H1 (cell line): ENCODE measurements around the gene HMCN1.

Experiments used
- CHD2 ChIP-seq: IDR thresholded peaks from 2 replicates; pipeline ENCODE4 v1.6.1; 2012; ENCODE audit warnings: low read length, improper control_type of control experiment
- CREB1 ChIP-seq: IDR thresholded peaks from 2 replicates; pipeline ENCODE4 v1.6.1; 2012; ENCODE audit warnings: inconsistent platforms
- CTCF ChIP-seq, 3 experiments: IDR thresholded peaks; 1 replicate in 2 of 3; 2 replicates in 1 of 3; pipeline versions ENCODE4 v1.5.1 to v1.6.1; 2011; ENCODE audit warnings: low read length in 3 of 3, mild to moderate bottlenecking in 3 of 3, inconsistent platforms in 2 of 3, low read depth in 1 of 3, moderate library complexity in 1 of 3; ENCODE audit not compliant: insufficient read depth in 1 of 3; ENCODE audit errors: control extremely low read depth in 1 of 3
- EP300 ChIP-seq, 2 experiments: IDR thresholded peaks; 1 replicate in 1 of 2; 2 replicates in 1 of 2; pipeline ENCODE4 v1.6.1; 2011 to 2012; ENCODE audit warnings: low read depth in 2 of 2, low read length in 2 of 2, mild to moderate bottlenecking in 2 of 2, borderline replicate concordance in 1 of 2, inconsistent platforms in 1 of 2, moderate library complexity in 1 of 2
- EZH2 ChIP-seq: fragments of 200-600 bp; sonication (generic); IDR thresholded peaks from 2 replicates; pipeline ENCODE4 v1.7.1; 2012; ENCODE audit warnings: low read depth, mild to moderate bottlenecking, moderate library complexity, low read length, inconsistent platforms; ENCODE audit not compliant: severe bottlenecking
- GTF2F1 ChIP-seq: IDR thresholded peaks from 2 replicates; pipeline ENCODE4 v1.6.1; 2012; ENCODE audit warnings: low read depth, low read length, improper control_type of control experiment, borderline replicate concordance
- HDAC6 ChIP-seq: IDR thresholded peaks from one replicate; pipeline ENCODE4 v1.7.1; 2012; ENCODE audit warnings: low read depth, mild to moderate bottlenecking, inconsistent platforms, low read length, moderate library complexity
- POLR2A ChIP-seq, 2 experiments: IDR thresholded peaks; 1 replicate in 1 of 2; 2 replicates in 1 of 2; pipeline ENCODE4 v1.6.1; 2011; ENCODE audit warnings: low read depth in 2 of 2, low read length in 2 of 2, mild to moderate bottlenecking in 2 of 2; ENCODE audit errors: control extremely low read depth in 1 of 2
- RXRA ChIP-seq: IDR thresholded peaks from 2 replicates; pipeline ENCODE4 v1.6.1; 2011; ENCODE audit warnings: low read depth, mild to moderate bottlenecking, low read length, moderate library complexity; ENCODE audit not compliant: insufficient read depth
- SP2 ChIP-seq: IDR thresholded peaks from 2 replicates; pipeline ENCODE4 v1.6.1; 2012; ENCODE audit warnings: mild to moderate bottlenecking, low read length, inconsistent platforms
- SP4 ChIP-seq: IDR thresholded peaks from 2 replicates; pipeline ENCODE4 v1.6.1; 2012; ENCODE audit warnings: low read length, inconsistent platforms
- YY1 ChIP-seq: IDR thresholded peaks from 2 replicates; pipeline ENCODE4 v1.6.1; 2011; ENCODE audit warnings: low read depth, mild to moderate bottlenecking, low read length

- no peak for TF ChIP-seq GTF2F1
- TF ChIP-seq CTCF (IDR thresholded peaks at IDR 0.05; ENCODE audit: control extremely low read depth in 1 of 3, insufficient read depth in 1 of 3, low read depth in 1 of 3, low read length in 3 of 3), result no peak
- no peak for TF ChIP-seq EP300 (IDR thresholded peaks at IDR 0.05; ENCODE audit: borderline replicate concordance in 1 of 2, low read depth in 2 of 2, low read length in 2 of 2)
- no peak for TF ChIP-seq HDAC6
- TF ChIP-seq YY1, result no peak
- no peak for TF ChIP-seq SP4
- TF ChIP-seq RXRA, result no peak
- TF ChIP-seq EZH2, result no peak
- no peak for TF ChIP-seq CREB1
- no peak for TF ChIP-seq POLR2A (IDR thresholded peaks at IDR 0.05; ENCODE audit: control extremely low read depth in 1 of 2, low read depth in 2 of 2, low read length in 2 of 2)
- TF ChIP-seq SP2, result no peak
- no peak for TF ChIP-seq CHD2
Measured at GRCh38 chr1:185739967-185740366, 5.8 kb downstream of the HMCN1 start.
